GM21528 (cell line): ENCODE data around the gene COL28A1.
"Not testable (repeated sequence)": the region's sequence is repeated elsewhere in the genome, so short reads cannot be mapped to it uniquely, and the experiment has no call there.

ENCODE experiments used
- ATAC-seq: cut with Tn5 transposase; IDR thresholded peaks from one replicate; pipeline ENCODE4 v1.9.1; 2021; ENCODE audit warnings: mild to moderate bottlenecking, moderate library complexity; ENCODE audit not compliant: unreplicated experiment, low FRiP score

The COL28A1 gene

DNA sequence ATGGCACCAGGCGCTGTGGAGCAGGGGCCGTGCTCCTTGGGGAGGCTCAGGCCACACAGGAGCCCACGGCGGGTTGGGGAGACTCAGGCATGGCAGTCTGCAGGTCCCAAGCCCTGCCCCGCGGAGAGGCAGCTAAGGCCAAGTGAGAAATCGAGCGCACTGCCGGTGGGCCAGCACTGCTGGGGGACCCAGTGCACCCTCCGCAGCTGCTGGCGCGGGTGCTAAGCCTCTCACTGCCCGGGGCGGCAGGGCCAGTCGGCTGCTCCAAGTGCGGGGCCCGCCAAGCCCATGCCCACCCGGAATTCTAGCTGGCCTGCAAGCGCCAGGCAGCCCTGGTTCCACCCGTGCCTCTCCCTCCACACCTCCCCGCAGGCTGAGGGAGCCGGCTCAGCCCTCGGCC lies 57.1 kb downstream of the COL28A1 start:
- ATAC-seq: no peak

DNA sequence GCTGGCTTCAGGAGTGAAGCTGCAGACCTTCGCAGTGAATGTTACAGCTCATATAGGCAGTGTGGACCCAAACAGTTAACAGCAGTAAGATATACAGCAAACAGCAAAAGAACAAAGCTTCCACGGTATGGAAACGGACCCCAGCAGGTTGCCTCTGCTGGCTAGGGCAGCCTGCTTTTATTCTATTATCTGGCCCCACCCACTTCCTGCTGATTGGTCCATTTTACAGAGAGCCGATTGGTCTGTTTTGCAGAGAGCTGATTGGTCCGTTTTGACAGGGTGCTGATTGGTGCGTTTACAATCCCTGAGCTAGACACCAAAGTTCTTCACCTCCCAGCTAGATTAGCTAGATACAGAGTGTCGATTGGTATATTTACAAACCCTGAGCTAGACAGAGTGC lies 58.0 kb downstream of the COL28A1 start:
- ATAC-seq: not testable (repeated sequence)

DNA sequence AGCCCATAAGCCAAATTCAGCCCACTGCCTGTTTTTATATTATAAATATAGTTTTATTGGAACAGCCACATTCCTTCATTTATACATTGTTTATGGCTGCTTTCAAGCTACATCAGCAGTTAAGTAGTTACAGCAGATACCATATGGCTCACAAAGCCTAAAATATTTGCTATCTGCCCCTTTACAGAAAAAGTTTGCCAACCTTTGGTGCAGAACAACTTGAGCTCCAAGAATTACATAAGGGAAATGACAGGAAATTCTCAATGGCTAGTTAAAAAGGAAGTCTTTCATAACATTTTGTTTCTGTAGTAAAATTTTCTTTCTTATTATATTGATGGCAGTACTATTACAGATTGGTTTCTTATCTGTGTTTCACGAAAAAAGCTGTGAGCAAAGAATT lies 59.3 kb downstream of the COL28A1 start:
- no peak for ATAC-seq

DNA sequence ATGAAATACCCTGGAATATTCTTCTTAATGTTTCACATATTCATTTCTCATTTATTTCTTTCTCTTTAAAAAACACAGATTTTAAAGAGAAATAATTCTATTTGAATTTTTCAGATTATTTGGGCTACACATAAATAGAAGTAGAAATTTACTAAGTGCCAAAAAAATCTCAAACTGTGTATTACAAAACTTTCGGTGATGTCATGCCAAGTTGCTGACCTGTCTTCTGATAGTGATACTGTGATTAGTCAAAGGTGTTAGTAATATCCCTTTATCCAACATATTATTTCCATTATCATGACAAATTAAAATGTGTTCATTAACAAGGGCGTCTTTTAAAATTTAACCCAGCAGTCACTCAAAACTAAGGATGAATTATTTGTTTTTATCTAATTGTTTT lies 60.1 kb downstream of the COL28A1 start:
- no peak for ATAC-seq

DNA sequence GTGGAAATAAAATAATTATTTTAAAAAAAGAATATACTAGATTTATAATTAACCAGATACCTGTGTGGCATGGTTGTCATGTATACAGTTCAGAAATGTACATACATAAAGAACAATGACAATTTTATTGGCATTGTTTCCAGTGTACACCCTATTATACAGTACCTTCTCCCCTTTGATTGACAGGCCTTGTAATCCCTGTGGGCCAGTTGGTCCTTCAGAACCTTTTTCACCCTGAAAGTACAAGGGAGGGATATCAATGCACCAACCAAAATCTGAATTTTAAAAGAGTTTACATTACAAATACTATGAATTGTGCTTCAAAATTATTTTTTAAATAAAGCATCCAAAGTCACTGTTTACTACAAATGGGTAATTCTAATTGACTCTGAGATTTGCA lies 61.2 kb downstream of the COL28A1 start:
- ATAC-seq: no peak

DNA sequence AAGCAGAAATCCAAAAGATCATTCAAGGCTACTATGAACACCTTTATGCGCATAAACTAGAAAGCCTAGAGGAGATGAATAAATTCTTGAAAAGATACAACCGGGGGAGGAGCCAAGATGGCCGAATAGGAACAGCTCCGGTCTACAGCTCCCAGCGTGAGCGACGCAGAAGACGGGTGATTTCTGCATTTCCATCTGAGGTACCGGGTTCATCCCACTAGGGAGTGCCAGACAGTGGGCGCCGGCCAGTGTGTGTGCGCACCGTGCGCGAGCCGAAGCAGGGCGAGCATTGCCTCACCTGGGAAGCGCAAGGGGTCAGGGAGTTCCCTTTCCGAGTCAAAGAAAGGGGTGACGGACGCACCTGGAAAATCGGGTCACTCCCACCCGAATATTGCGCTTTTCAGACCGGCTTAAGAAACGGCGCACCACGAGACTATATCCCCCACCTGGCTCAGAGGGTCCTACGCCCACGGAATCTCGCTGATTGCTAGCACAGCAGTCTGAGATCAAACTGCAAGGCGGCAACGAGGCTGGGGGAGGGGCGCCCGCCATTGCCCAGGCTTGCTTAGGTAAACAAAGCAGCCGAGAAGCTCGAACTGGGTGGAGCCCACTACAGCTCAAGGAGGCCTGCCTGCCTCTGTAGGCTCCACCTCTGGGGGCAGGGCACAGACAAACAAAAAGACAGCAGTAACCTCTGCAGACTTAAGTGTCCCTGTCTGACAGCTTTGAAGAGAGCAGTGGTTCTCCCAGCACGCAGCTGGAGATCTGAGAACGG lies 70.5 kb downstream of the COL28A1 start:
- not testable (repeated sequence) for ATAC-seq

DNA sequence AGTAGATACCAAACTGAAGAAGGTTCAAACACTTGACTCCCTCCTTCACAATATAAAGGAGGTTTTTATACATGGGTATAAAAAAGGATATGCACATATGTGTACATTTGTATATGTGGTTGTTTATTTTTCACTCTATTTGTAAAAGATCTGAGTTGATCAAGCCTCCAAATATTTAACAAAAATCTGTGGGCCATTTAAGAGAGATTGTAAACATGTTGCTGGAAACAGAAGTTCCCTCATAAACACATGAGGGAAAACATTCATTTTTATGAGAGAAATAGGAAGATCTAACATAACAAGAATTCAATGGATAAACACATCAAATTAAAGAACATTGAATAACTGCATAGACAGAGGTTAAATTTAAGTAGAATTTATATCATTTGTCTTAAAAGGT lies 81.7 kb downstream of the COL28A1 start:
- ATAC-seq: no peak

DNA sequence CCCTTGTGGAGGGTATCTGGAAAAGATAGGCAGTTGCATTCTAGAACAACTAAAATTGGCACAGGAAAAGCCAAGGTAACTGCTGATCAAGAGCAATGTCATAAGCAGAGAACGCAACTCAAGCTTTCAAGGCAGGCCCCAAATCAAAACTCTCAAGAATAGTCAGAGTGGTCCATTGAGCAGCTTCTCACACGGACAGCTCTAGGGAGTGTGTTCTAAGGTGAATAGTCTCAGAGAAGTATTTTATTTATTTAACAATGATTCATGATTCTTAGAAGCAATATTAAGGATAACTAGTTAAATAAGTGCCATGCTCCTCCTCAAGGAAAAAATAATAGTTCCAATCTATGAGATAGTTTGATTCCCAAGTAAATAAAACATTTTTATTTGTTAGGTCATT lies 83.0 kb downstream of the COL28A1 start:
- no peak for ATAC-seq

DNA sequence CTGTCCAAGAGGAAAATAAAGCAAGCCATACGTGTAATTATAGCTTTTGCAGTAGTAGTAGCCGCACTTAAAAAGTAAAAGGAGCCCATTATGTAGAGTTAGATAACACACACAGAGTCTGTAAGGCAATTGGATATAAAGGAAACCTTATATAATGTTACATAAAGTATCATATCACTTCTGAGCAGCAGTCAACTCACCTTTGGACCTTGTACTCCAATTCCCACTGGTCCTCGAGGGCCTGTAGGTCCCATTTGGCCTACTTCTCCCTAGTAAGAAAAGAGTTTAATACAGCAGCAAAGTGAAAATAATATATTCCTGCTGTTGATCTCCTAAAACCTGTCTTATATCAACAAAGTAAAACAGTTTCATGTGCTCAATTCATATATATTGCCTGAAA lies 83.6 kb downstream of the COL28A1 start:
- ATAC-seq: no peak

DNA sequence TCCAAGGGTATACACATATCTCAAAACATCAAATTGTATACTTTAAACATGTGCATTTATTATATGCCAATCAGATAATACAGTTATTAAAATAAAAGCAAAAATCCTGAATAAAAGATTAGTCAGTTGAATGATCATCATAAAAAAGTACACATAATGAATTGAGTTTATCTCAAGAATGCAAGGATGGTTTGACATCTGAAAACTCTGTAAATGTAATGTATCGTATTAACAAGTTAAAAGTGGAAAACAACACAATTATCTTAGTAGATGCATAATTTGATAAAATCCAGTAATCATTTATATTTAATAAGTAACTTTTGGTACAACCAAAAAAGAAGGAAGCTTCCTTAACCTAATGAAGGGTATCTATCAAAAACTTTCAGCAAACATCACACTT lies 86.6 kb downstream of the COL28A1 start:
- ATAC-seq: no peak

DNA sequence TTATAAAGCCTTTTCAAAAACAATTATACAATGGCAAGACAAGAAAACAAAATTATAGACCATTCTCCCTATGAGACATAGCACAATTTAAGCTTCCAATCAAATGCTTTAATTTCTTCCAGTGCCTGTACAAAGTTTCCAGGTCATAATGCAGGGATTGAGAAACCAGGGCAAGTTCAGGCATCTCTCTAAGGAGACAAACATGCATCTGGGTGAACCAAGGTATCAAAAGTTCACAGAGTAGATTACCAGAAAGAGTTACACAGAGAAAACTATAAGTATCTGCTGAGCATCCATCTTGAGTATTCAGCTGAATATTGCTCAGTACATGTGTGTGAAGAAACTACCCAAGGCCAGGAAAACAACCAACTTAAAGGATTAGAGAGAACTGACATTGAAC lies 89.1 kb downstream of the COL28A1 start:
- no peak for ATAC-seq

DNA sequence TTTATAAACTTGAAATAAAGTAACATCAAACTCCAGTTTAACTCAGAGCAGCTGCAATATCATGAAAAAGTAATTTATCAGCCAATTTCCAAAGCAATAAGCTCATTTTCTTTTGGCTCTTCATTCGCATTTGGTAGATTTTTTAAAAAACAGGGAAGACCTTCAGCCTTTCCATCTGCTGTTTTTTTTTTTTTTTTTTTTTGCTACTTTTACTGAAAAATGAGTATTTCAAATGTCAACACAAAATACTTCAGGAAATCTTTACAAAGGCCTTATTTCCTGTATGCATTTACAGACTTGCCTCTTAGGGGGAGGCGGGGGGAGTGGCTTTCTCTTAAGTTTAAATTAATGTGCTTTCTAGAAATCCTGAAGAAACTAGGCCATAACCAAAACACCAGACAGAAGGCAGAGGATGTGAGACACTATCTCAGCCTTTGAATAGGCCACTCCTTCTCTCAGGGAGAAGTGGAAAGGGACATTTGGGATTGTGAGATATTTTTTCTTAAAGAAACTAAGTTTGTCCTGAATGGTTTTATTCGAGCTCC lies 91.8 kb downstream of the COL28A1 start:
- ATAC-seq: no peak

DNA sequence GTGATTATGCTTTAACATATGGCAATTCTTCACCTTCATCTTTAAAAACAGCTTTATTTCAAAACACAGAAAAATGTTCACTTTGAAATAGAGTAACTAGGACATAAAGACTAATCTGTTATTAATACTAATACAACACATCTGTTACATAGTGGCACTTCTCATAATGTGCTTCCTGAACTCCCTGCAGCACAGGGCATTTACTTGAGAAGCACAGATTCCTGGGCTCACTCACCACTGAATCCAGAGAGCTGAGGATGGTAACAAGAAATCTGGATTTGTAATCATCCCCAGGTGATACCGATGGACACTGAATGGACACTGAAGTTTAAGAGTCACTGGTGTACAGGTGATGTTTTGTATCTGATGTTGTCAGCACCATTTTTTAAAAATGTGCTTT lies 96.1 kb downstream of the COL28A1 start:
- no peak for ATAC-seq

DNA sequence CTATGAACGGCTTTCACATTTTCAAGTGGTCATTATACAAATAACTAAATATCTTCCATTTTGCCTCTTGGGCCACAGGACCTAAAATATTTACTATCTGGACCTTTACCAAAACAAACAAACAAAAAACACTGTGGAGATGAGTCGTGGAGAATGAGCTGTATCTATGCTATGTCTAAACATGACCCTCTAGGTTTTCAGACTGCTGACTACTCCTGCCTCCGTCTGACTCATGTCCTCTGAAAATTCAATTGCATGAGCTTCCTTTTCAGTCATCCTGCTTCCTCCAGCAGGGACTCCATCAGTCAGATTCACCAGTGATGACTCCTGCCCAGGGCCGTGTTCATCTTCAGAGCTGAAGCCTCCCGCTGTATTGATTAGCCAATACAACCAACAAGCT lies 96.8 kb downstream of the COL28A1 start:
- no peak for ATAC-seq

DNA sequence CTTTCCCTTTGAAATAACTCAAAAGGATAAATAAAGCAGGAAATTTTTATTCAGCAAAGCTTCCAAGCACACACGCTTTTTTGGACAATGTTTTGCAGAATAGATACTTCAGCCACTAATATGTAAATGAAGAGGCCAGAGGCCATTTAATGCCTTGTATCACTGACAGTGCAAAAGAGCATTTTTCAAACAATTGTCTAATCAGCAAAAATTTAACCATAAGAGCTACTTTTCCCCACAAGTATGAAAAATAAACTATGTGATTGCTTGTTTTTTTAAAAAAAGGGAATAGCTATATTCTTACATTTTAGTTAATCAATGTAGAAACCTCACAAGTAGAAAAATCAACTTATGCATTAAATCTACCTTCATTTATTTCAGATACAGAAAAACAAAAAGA lies 99.7 kb downstream of the COL28A1 start:
- no peak for ATAC-seq

DNA sequence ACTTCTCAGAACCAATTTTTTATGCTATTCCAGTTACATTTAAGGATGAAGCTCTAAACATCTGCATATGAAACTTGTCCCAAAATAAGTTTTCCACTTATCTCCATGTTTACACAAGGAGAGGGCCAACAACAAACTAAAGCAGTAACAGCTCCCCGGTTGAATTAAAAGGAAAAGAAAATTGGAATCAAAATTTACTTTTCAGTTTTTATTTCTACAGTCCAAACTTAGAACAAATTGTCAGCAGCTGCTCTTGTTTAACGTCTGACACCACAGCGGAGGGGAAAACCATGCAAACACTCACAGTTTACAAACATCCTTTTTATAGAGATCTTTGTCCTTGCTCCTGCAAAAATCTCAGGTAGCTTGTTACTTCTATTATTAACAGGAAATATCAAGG lies 101.3 kb downstream of the COL28A1 start:
- ATAC-seq: no peak

DNA sequence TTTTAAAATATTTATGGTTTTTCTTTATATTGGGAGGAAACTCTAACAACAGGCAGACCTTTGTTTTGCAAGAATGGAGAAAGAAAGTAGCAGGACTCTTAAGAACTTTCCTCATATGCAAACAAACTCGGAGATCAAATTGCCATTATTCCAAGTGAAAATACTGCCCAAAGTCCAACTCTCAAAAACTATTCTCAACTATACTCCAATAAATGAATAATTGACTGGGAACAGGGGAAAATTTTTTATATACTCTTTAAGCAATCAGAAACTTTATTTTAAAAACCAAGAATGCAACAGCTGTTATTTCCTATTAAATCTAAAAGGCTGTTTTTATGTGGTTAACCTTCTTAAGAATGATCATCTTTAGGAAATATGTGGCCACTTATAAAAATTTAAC lies 101.9 kb downstream of the COL28A1 start:
- no peak for ATAC-seq

DNA sequence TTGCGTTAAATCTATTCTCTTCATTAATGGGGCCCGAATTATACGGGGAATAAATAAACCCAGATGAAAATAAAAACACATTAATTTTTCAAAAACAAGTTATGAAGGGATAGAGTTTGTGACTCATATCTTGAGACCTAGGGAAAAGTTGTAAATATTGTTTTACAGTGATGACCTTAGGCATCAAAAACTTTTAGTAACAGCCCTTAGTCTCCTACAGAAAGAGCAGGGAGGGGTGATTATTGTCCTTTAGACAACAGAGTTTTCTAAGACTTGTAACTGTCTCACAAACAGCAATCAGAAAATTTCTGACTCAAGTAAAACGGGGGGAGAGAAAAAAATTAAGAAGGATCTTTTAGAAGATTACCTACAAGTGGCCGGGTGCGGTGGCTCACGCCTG lies 102.7 kb downstream of the COL28A1 start:
- no peak for ATAC-seq

DNA sequence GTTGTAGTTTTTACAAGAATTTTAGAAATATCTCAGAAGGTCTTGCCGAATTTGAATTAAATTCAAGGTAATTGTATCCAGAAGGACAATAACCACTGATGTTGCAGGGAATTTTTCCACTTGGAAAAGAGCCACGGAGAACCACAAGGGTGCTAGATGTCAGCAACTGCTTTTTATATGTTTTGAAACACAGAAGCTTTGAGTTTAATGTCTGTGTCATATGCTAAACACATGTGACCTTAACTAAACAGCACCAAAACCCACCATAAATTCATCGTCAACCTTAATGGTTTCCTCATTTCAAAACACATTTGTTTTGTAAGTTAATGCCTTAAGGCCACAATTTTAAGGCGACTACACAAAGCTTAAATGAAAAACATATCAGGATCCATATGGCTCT lies 106.9 kb downstream of the COL28A1 start:
- no peak for ATAC-seq

DNA sequence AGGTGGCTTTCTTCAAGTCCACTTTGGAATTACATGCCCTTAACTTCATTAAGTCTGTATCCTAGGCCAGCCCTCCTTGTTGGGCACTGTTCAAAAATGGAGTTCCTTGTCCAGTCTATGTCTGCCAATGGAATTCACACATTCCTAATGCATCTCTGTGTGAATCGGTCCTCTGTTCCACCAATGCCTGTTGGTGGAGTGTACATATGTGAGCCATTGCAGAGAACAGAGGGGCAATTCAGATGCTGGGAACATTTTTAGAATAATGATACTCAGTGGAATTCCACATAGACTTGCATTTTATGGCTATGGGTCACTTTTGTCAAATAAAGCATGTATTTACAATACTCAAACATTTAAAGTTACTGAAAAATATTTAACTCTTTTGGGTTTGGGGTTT lies 108.3 kb downstream of the COL28A1 start:
- ATAC-seq: no peak

DNA sequence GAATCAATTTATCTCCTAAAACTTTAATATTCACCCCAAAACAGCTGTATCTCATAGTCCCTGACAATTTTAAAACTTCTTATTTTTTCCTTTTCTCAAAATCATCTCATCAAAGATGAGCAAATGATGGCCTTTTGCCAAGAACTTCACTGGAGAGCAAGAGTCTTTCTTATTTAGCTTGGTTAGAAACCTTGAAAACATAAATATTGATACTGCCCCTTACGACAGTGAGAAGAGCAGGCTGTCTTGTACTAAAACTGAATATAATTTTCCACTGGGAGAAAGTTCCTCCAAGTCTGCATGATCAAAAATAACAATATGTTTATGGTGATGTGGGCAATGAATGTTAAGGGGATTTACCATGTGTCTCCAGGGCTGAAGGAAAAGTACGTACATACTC lies 109.0 kb downstream of the COL28A1 start:
- ATAC-seq: no peak

DNA sequence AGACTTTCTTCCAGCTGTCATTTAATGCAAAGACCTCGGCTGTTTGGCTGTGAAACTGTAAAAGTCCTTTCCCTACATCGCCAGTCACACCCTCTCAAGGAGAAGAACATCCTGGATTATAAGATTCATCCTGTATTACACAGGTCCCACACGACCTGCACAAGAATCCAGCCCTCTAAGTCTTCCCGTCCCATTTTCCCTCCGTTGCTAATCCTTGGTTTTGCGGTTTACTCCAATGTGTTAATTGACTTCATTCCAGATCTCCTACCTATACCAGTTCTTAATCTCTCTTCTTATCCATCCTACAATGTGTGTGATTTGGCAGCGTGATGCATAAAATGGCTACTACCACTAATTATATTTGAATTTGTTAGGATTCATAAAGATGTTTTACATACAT lies 110.4 kb downstream of the COL28A1 start:
- no peak for ATAC-seq
